ENCODE measurements around the gene LINGO4. TPM values are rescaled to one million over a fixed set of nuclear protein-coding genes. Genes with fewer than 3 reads are reported as not detected.
"Not testable (repeated sequence)": the region's sequence is repeated elsewhere in the genome, so short reads cannot be mapped to it uniquely, and the experiment has no call there.

The LINGO4 gene
- total RNA-seq, 1 donor from 2014 or later: 0.29 TPM

DNA sequence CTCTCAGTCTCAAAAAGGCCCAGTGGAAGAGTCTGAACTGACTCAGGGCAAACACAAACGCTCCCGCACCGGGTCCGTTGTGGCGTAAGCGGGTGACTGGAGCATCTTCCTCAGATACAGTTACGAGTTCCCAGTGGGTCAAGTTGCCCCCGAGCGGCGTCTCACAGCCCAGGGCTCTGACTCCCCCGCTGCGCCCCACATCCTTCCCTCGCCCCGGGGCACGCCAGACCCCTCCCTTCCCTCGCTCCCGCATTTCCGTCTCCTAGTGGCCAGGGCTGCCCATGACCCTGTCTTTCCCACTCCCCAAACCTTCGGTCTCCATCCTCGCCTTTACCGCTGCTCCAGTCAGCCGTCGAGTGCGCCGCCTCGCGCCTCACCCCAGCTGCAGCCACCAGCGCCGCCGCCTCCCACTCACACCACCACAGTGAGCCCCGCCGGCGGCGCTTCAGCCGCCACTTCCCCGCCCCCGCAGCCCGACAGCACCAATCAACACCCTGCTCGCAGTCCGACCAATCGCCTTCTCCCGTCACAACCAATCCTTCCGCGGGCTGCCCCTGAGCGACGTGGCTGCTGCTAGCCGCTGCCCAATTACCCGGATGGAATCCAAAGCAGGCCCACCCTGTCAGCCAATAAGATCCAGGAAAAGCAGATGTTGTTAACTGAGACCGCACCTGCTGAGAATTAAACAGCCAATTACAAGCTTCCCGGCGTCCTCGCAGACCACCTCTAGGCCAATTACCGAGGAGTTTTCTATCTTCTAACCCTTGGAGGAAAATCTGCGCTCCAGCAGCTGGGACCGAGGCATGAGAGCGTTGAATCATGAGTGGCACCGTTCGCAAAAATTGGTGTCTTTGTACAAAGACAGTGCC, 14.9 kb downstream of the LINGO4 start, which contains the start of gene TDRKH:
TDRKH (minus strand) TSS at position 430 of the 869 bp plus-strand sequence. CDS start 7,478 bp downstream, outside the sequence.
- H3K4me1 ChIP-seq: no peaks in the 10 kb centered on the region

DNA sequence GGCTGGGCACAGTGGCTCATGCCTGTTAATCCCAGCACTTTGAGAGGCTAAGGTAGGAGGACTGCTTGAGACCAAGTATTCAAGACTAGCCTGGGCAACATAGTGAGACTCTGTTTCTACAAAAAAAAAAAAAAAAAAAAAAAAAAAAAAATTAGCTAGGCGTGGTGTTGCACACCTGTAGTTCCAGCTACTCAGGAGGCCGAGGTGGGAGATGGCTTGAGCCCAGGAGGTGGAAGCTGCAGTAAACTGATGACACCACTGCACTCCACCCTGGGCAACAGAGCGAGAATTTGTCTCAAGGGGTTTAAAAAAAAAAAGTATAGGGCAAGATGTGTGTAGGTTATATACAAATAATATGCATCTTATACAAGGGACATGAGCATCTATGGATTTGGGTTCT, 17.5 kb downstream of the LINGO4 start:
- no peak for ATAC-seq
- TF ChIP-seq, protein P1, sequence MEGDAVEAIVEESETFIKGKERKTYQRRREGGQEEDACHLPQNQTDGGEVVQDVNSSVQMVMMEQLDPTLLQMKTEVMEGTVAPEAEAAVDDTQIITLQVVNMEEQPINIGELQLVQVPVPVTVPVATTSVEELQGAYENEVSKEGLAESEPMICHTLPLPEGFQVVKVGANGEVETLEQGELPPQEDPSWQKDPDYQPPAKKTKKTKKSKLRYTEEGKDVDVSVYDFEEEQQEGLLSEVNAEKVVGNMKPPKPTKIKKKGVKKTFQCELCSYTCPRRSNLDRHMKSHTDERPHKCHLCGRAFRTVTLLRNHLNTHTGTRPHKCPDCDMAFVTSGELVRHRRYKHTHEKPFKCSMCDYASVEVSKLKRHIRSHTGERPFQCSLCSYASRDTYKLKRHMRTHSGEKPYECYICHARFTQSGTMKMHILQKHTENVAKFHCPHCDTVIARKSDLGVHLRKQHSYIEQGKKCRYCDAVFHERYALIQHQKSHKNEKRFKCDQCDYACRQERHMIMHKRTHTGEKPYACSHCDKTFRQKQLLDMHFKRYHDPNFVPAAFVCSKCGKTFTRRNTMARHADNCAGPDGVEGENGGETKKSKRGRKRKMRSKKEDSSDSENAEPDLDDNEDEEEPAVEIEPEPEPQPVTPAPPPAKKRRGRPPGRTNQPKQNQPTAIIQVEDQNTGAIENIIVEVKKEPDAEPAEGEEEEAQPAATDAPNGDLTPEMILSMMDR (IDR thresholded peaks at IDR 0.05): no peak
- Histone ChIP-seq H3K4me3 (no peak overlapping the region), H3K4me1 (no peaks in the 10 kb centered on the region), H3K36me3 (no peaks in the 10 kb centered on the region), H3K9me3 (no peaks in the 10 kb centered on the region), H3K27me3 (no peaks in the 10 kb centered on the region), H3K27ac (no peak overlapping the region)
- intact Hi-C loops (cut with DNase I): no loop called here
- no peak for DNase-seq

More for the DNA sequence above, 14.9 kb downstream of the LINGO4 start, which contains the start of gene TDRKH:
- intact Hi-C loops (cut with DNase I): no loop called here
- peak within 1 kb of the TSS; percentile 52 for H3K27ac ChIP-seq
- peak within 1 kb of the TSS; percentile 73 for H3K4me3 ChIP-seq
- no peaks in the 10 kb centered on the region for H3K36me3 ChIP-seq
- DNase-seq (peak; percentile 99), ATAC-seq (peak; percentile 99)
- TF ChIP-seq, protein P1 (IDR thresholded peaks at IDR 0.05): peak; percentile 29
- no peaks in the 10 kb centered on the region for H3K9me3 ChIP-seq
- no peaks in the 10 kb centered on the region for H3K27me3 ChIP-seq

DNA sequence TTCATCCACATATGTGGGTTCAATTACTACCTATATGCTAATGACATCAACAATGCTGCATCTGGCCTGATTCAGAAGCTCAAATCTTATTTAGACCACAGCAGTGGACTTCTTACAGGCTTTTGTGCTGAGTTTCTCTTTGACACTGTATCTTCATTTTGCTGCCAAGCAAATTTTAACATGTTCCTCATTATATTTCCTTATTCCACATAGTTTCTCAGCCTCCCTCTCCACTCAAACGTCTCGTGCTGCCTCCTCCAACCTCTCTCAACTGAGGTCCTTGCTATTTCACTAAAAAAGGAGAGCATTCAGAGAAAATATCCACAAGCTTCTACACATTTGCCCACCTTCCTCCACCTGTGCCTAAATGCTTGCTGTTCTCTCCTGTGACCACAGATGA, 21.4 kb downstream of the LINGO4 start:
- peaks cover 11% of the 10 kb centered on the region for H3K36me3 ChIP-seq
- no peak for ATAC-seq
- intact Hi-C loops (cut with DNase I): no loop called here
- no peaks in the 10 kb centered on the region for H3K27me3 ChIP-seq
- H3K4me1 ChIP-seq: no peaks in the 10 kb centered on the region
- no peak overlapping the region for H3K4me3 ChIP-seq
- TF ChIP-seq, protein P1 (IDR thresholded peaks at IDR 0.05): no peak
- DNase-seq: no peak
- no peak overlapping the region for H3K27ac ChIP-seq
- no peaks in the 10 kb centered on the region for H3K9me3 ChIP-seq

DNA sequence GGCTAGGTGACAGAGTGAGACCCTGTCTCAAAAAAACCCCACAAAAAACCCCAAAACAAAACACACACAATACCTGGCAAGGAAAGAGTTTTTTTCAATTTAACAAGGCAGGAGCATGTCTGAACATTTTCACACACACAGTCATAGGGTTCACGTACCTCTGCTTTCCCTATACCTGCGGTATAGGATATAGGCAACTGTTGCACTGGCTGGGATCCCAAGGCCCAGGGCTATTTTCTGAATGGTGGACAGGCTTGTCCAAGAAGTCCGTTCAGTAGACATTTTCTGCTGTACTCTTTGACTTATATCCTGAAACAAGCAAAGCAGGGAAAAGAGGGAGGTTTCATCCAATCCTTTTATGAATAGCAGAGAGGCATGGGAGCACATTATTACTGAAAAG, 22.5 kb downstream of the LINGO4 start:
- Histone ChIP-seq H3K4me1 (no peaks in the 10 kb centered on the region), H3K27ac (no peak overlapping the region), H3K27me3 (no peaks in the 10 kb centered on the region), H3K36me3 (peaks cover 11% of the 10 kb centered on the region), H3K9me3 (no peaks in the 10 kb centered on the region), H3K4me3 (no peak overlapping the region)
- TF ChIP-seq, protein P1 (IDR thresholded peaks at IDR 0.05): no peak
- intact Hi-C loops (cut with DNase I): no loop called here
- DNase-seq: no peak
- no peak for ATAC-seq

DNA sequence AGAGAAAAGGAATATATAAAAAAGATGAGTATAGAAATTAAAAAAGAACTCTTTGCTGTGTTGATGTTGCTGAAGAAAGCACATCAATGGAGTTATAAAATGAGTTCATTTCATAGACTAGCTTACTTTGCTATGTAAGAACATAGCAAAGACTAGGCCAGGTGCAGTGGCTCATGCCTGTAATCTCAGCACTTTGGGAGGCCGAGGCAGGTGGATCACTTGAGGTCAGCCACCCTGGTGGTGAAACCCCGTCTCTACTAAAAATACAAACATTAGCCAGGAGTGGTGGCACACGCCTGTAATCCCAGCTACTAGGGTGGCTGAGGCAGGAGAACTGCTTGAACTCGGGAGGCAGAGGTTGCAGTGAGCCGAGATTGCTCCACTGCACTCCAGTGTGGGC, 23.2 kb downstream of the LINGO4 start:
- H3K4me1 ChIP-seq; ATAC-seq; intact Hi-C loops (cut with DNase I); H3K9me3 ChIP-seq; H3K27ac ChIP-seq; DNase-seq; H3K27me3 ChIP-seq; H3K4me3 ChIP-seq: not testable (repeated sequence)
- peaks cover 11% of the 10 kb centered on the region for H3K36me3 ChIP-seq

DNA sequence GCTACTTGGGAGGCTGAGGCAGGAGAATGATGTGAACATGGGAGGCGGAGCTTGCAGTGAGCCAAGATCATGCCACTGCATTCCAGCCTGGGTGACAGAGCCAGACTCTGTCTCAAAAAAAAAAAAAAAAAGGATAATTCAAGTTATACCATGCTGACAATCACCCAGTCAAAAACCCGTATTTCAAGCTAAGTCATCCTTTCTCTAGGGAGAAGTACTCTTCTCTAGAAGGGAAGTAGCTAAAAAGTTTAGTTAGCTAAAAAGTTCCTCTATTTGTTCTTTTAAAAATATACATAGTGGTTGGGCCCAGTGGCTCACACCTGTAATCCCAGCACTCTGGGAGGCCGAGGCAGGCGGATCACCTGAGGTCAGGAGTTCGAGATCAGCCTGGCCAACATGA, 24.5 kb downstream of the LINGO4 start:
- DNase-seq; H3K27me3 ChIP-seq; H3K27ac ChIP-seq; H3K9me3 ChIP-seq; ATAC-seq; H3K4me3 ChIP-seq; H3K4me1 ChIP-seq; intact Hi-C loops (cut with DNase I): not testable (repeated sequence)
- peaks cover 24% of the 10 kb centered on the region for H3K36me3 ChIP-seq
